ENCODE data around the gene OR13G1. TPM values are rescaled to one million over a fixed set of nuclear protein-coding genes. Genes with fewer than 3 reads are reported as not detected.

The OR13G1 gene
- total RNA-seq, 4 donors from 2014 or later = not detected

- no peaks in the 10 kb centered on the region for H3K4me1 ChIP-seq
- TF ChIP-seq CTCF (IDR thresholded peaks at IDR 0.05) (no peak), POLR2A (IDR thresholded peaks at IDR 0.05) (no peak), EP300 (IDR thresholded peaks at IDR 0.05) (no peak), POLR2AphosphoS5 (IDR thresholded peaks at IDR 0.05) (no peak)
- no peak overlapping the region for H3K27ac ChIP-seq
- no peaks in the 10 kb centered on the region for H3K36me3 ChIP-seq
- peaks cover 38% of the 10 kb centered on the region for H3K27me3 ChIP-seq
- H3K9me3 ChIP-seq = peaks cover 0 to 11% (median 0%) of the 10 kb centered on the region in 3 donors
- 86 to 90% methylated on average over 2 to 6 of the region's 6 CpGs for WGBS, 2 donors (ENCODE audit: low coverage in 1 of 2)
- no peak overlapping the region for H3K4me3 ChIP-seq
- ATAC-seq = no peak
Measured at GRCh38 chr1:247638781-247639180, 40.8 kb downstream of the OR13G1 start.

GRCh38 chr1:247638011-247638410 lies 41.5 kb downstream of the OR13G1 start:
- WGBS, 2 donors (ENCODE audit: low coverage in 1 of 2) = 43 to 63% methylated on average over 3 to 4 of the region's 4 CpGs
- Histone ChIP-seq H3K4me1 (no peaks in the 10 kb centered on the region), H3K36me3 (no peaks in the 10 kb centered on the region), H3K4me3 (no peak overlapping the region), H3K27me3 (peaks cover 38% of the 10 kb centered on the region), H3K27ac (no peak overlapping the region), H3K9me3 (peaks cover 0 to 11% (median 0%) of the 10 kb centered on the region in 3 donors)
- TF ChIP-seq CTCF (IDR thresholded peaks at IDR 0.05) = no peak
- TF ChIP-seq POLR2A (IDR thresholded peaks at IDR 0.05) = no peak
- no peak for TF ChIP-seq POLR2AphosphoS5 (IDR thresholded peaks at IDR 0.05)
- no peak for TF ChIP-seq EP300 (IDR thresholded peaks at IDR 0.05)
- ATAC-seq = no peak

GRCh38 chr1:247627951-247628350 lies 51.6 kb downstream of the OR13G1 start:
- H3K9me3 ChIP-seq = peaks cover 0 to 10% (median 0%) of the 10 kb centered on the region in 3 donors
- WGBS, 2 donors (ENCODE audit: low coverage in 1 of 2) = 67 to 80% methylated on average over 1 of the region's 3 CpGs
- TF ChIP-seq POLR2AphosphoS5 (IDR thresholded peaks at IDR 0.05) = no peak
- TF ChIP-seq POLR2A (IDR thresholded peaks at IDR 0.05) = no peak
- no peak for TF ChIP-seq CTCF (IDR thresholded peaks at IDR 0.05)
- TF ChIP-seq EP300 (IDR thresholded peaks at IDR 0.05) = no peak
- H3K36me3 ChIP-seq = no peaks in the 10 kb centered on the region
- H3K4me1 ChIP-seq = no peaks in the 10 kb centered on the region
- H3K27ac ChIP-seq = no peak overlapping the region
- ATAC-seq = no peak
- no peak overlapping the region for H3K4me3 ChIP-seq
- no peaks in the 10 kb centered on the region for H3K27me3 ChIP-seq

Other genes starting within 250 kb of the OR13G1 start
- gene OR2B11, start 221.6 kb downstream of the OR13G1 start, total RNA-seq = not detected
- gene OR2C3, start 143.3 kb downstream of the OR13G1 start, total RNA-seq = under 1 TPM in 1 of 4 donors, not detected in 3; 0.08 TPM
- gene GCSAML, start 130.6 kb downstream of the OR13G1 start, total RNA-seq = 1 to 10 TPM in 1 of 4 donors, under 1 TPM in 3; 0.31 to 4.1 (median 0.69) TPM
- not detected for gene OR2G2, start 91.4 kb downstream of the OR13G1 start, total RNA-seq
- gene OR2G3, start 74.2 kb downstream of the OR13G1 start, total RNA-seq = not detected
- gene OR6F1, start 36.9 kb upstream of the OR13G1 start, total RNA-seq = not detected
- gene OR14K1, start 58.9 kb upstream of the OR13G1 start, total RNA-seq = not detected
- gene OR14A2, start 68.4 kb upstream of the OR13G1 start, total RNA-seq = not detected
- not detected for gene OR1C1, start 80.8 kb upstream of the OR13G1 start, total RNA-seq
- not detected for gene OR14A16, start 144.4 kb upstream of the OR13G1 start, total RNA-seq
- gene OR11L1, start 162.2 kb upstream of the OR13G1 start, total RNA-seq = not detected
- gene TRIM58, start 177.4 kb upstream of the OR13G1 start, total RNA-seq = 1 to 10 TPM in 1 of 4 donors, under 1 TPM in 2, not detected in 1; 0.81 to 9.1 (median 0.89) TPM
- 1 to 10 TPM in 1 of 4 donors, under 1 TPM in 2, not detected in 1; 0.39 to 1.6 (median 0.40) TPM for gene OR2W3, start 215.8 kb upstream of the OR13G1 start, total RNA-seq
- gene OR2T8, start 240.5 kb upstream of the OR13G1 start, total RNA-seq = not detected
- not detected for gene OR2AJ1, start 245.2 kb upstream of the OR13G1 start, total RNA-seq

Data from gastroesophageal sphincter (tissue), 4 donors.